Astrocyte of the spinal cord (primary cell): ENCODE results near the gene ILKAP.

Source experiments
- DNase-seq: peaks from one replicate; pipeline ENCODE4 v3.0.0; 2011; ENCODE audit warnings: low read depth, low spot score
- H3K4me3 ChIP-seq: 2 replicates; pipeline ENCODE4 v1.5.1; 2011; ENCODE audit warnings: low read depth, mild to moderate bottlenecking, low read length, moderate library complexity
- in situ Hi-C: cut with HindIII; loops from 2 replicates; pipeline ENCODE4 v1.10.0; 2017; ENCODE audit warnings: low sequenced_read_pairs
- TF ChIP-seq, protein P1 (sequence below): IDR thresholded peaks from 2 replicates; pipeline ENCODE4 v1.5.1; 2012; ENCODE audit warnings: low read depth, mild to moderate bottlenecking, low read length, inconsistent platforms

Gene ILKAP, protein sequence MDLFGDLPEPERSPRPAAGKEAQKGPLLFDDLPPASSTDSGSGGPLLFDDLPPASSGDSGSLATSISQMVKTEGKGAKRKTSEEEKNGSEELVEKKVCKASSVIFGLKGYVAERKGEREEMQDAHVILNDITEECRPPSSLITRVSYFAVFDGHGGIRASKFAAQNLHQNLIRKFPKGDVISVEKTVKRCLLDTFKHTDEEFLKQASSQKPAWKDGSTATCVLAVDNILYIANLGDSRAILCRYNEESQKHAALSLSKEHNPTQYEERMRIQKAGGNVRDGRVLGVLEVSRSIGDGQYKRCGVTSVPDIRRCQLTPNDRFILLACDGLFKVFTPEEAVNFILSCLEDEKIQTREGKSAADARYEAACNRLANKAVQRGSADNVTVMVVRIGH

DNA sequence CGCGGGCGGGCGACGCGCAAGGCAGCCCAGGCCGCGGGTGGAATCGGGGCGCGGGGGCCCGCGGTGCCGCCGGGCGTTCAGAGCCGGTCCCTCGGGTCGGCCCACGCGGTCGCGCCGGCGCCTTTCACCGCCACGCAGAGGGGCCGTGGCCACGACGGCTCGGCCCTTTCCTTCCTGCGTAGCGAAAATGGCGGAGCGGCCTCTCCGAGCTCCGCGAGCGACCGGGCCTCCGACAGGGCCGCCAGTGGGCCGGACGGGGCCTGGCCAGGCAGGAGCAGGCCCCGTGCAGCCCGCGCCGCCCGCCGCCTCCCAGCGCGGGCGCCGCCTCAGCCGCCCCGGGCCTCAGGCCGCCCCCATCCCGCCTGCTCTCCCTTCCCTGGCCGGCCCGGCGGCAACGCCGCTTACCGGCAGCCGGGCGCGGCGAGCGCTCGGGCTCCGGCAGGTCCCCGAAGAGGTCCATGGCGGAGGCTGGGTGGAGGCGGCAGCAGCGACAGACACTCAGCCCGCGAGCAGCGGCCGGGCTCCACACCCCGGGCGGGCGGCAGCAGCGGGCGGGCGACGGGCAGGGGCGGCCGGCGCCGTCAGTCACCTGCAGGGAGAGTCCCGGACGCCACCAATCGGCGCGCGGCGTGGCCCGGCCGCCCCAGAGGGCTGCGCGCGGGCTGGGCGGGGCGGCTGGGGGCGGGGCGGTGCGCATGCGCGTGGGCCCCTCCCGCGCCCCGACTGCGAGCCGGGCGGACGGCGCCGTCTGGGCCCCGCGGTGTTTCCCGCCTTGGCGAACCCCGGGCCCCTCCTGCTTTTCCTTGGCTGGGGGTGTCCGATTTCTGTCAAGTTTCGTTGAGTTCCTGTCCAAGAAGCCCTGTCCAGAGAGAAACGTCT is at the start of gene ILKAP:
ILKAP (minus strand) TSS at position 602 of the 879 bp plus-strand sequence; CDS start at position 460, 142 bp downstream.
- in situ Hi-C loops, result no loop called here
- peak within 1 kb of the TSS; percentile 66 for H3K4me3 ChIP-seq
- TF ChIP-seq, protein P1, sequence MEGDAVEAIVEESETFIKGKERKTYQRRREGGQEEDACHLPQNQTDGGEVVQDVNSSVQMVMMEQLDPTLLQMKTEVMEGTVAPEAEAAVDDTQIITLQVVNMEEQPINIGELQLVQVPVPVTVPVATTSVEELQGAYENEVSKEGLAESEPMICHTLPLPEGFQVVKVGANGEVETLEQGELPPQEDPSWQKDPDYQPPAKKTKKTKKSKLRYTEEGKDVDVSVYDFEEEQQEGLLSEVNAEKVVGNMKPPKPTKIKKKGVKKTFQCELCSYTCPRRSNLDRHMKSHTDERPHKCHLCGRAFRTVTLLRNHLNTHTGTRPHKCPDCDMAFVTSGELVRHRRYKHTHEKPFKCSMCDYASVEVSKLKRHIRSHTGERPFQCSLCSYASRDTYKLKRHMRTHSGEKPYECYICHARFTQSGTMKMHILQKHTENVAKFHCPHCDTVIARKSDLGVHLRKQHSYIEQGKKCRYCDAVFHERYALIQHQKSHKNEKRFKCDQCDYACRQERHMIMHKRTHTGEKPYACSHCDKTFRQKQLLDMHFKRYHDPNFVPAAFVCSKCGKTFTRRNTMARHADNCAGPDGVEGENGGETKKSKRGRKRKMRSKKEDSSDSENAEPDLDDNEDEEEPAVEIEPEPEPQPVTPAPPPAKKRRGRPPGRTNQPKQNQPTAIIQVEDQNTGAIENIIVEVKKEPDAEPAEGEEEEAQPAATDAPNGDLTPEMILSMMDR, result no peak
- peak; percentile 70 for DNase-seq

DNA sequence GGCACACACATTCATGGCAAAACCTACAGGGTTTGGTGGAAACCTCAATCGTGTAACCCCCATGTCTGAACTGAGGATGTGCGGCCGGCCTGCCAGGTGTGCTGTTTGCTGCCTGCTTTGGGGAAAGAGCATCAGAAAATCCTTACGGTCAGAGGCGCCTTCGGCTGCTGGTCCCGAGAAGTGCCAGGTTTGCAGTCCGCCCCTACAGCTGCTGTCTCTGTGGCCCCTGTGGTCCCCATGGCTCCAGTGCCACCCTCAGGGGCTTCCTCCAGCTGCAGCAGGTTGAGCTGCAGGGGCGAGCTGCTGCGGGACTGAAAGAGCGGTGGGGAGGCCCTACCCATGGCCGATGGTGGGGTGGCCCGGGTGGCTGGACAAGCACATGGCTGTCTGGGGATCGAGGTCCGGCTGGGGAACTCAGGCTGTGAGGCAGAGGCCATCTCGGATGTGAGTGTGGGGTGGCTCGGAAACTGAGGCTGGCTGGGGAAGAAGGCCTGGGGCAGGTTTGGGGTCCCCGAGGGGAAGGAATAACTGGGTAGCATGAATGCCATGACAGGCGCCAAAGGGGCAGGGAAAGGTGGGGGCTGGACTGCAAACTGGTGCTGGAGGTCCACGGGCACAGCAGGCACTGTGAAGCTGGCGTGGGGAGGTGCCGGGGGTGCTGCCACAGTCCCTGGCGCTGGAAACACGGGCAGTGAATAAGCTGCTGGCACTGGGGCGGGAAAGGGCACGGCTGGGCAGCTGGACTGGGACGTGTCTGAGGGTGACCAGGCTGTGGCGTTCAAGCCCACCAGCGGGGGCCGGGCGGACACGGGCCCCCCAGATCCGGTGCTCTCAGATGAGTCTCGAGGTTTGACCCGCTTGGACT is 49.5 kb upstream of the ILKAP start:
- no peak for DNase-seq
- TF ChIP-seq, protein P1, result no peak
- H3K4me3 ChIP-seq, result no peak overlapping the region
- in situ Hi-C loops, result no loop called here

DNA sequence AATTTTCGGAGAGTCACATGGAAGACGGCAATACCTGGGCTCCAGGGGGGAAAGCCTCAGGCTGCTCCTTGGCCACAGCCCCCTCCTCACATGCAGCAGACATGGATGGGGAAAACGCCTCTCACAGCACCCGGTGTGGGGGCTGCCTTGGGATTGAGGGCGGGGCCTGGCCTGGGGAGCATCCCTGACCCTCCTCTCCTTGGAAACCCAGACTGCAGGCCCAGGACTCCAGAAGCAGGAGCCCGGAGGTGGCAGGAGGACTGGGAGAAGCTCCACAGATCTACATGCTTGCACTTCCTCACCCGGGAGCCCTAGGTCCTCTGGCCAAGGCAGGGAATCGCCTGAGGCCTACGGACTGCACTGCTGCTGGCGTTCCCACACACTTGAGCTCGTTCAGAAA is 48.5 kb upstream of the ILKAP start:
- in situ Hi-C loops, result no loop called here
- TF ChIP-seq, protein P1, result no peak
- DNase-seq, result no peak
- no peak overlapping the region for H3K4me3 ChIP-seq

DNA sequence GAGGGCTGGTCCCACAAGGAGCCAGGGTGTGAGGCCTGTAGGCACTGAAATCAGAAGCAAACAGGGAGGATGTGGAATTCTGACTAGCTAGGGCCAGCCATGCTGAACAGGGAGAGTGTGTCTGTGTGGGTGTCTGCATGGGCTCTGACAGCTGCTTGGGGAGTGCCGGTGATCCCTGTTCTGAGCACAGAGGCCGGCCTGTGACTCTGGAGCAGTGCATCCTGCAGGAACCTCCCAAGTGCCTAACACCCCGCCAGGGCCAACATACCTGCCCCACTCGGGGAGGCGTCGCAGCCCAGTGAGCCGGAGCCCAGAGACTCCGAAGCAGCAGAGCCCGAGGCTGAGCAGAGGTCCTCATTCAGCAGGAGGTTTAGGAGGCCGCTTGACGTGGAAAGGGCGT is 47.8 kb upstream of the ILKAP start:
- in situ Hi-C loops, result no loop called here
- TF ChIP-seq, protein P1, result no peak
- no peak for DNase-seq

DNA sequence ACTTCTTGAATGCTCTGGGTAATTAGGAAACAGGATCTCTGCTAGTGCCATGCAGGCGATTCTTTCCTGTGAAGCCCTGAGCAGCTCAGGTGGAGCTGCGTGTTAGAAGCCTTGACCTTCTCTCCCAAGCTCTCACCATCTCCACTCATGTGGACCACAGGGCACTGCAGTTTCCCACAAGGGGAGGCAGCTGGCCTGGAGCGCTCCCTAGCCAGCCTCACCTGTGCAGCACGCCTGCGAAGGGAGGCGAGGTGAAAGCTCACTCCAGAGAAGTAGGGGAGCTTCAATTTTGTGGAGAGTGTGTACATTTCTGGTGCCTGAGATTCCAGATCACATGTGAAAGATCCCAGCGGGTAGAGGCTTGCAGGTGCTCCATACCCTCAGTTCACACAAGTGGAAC is 47.4 kb upstream of the ILKAP start:
- H3K4me3 ChIP-seq, result no peak overlapping the region
- in situ Hi-C loops, result no loop called here
- TF ChIP-seq, protein P1, result no peak
- no peak for DNase-seq

More for the DNA sequence above, 47.8 kb upstream of the ILKAP start:
- no peak overlapping the region for H3K4me3 ChIP-seq
